HepG2 (cell line): Measurements from ENCODE around the gene LYRM4. TPM values are rescaled to one million over a fixed set of nuclear protein-coding genes. Genes with fewer than 3 reads are reported as not detected.

Experiments
- ATAC-seq: fragments of 200-7000 bp; cut with Tn5 transposase; 3 replicates; pipeline ENCODE4 v1.9.1; 2020; ENCODE audit warnings: mild to moderate bottlenecking, moderate library complexity
- BruUV-seq: library from RNA; stranded (reverse); fragments of 400-500 nt; replicated peaks from 2 replicates; lab custom pipeline; 2021; lab: Mats Ljungman, UMichigan
- CTCF ChIA-PET: fragments of 300-600 bp; formaldehyde crosslinking; extraction: SDS; loops from one replicate; lab custom pipeline; 2021; ENCODE audit warnings: low total read pairs, inconsistent platforms, low intra/inter-chr PET ratio; lab: Yijun Ruan, JAX
- POLR2A ChIA-PET: fragments of 350-600 bp; sonication (Branson Sonifier 250); formaldehyde crosslinking; loops from one replicate; lab custom pipeline; 2020; ENCODE audit warnings: antibody characterized with exemption, inconsistent platforms; lab: Yijun Ruan, JAX
- DNase-seq: peaks from one replicate; pipeline ENCODE4 v3.0.0-alpha.2; 2015; ENCODE audit warnings: low spot score
- FAIRE-seq: peaks from 3 replicates; lab custom pipeline; 2011; peaks lifted over from hg19 to GRCh38; lab: Jason Lieb, UNC
- H2AFZ ChIP-seq: one replicate; pipeline ENCODE4 v1.6.1; 2011; ENCODE audit warnings: low read length, inconsistent platforms
- H3K27ac ChIP-seq: fragments of 300-600 bp; 3 replicates; pipeline ENCODE4 v1.8.0; 2011; ENCODE audit warnings: mixed run types, mild to moderate bottlenecking, mixed read lengths, low read length, inconsistent platforms; ENCODE audit not compliant: insufficient read depth; ENCODE audit errors: extremely low read length
- H3K27me3 ChIP-seq, 2 experiments: fragments of 200-600 bp in 1 of 2; 2 replicates in 1 of 2; 3 replicates in 1 of 2; pipeline versions ENCODE4 v1.6.0 to v1.8.0; 2011; ENCODE audit warnings: low read length in 2 of 2, mild to moderate bottlenecking in 2 of 2, moderate library complexity in 2 of 2, inconsistent platforms in 1 of 2; ENCODE audit not compliant: insufficient read depth in 2 of 2, control insufficient read depth in 1 of 2
- H3K36me3 ChIP-seq, 2 experiments: fragments of 200-600 bp in 1 of 2; replicated peaks in 1 of 2; 2 replicates in 1 of 2; 3 replicates in 1 of 2; pipeline versions ENCODE4 v1.5.1 to v1.8.0; 2011; ENCODE audit warnings: low read length in 2 of 2, inconsistent platforms in 1 of 2; ENCODE audit not compliant: insufficient read depth in 2 of 2, control insufficient read depth in 1 of 2
- H3K4me1 ChIP-seq: 2 replicates; pipeline ENCODE4 v1.5.1; 2012; ENCODE audit warnings: low read length, inconsistent platforms; ENCODE audit not compliant: insufficient read depth
- H3K4me2 ChIP-seq: 2 replicates; pipeline ENCODE4 v1.6.0; 2011; ENCODE audit warnings: low read depth, low read length, inconsistent platforms
- H3K4me3 ChIP-seq, 3 experiments: fragments of 200-600 bp in 1 of 3; sonication (generic), shearing (Covaris generic) in 1 of 3; replicated peaks in 1 of 3; 2 replicates each; pipeline ENCODE4 v1.5.1; 2011 to 2016; ENCODE audit warnings: low read length in 3 of 3, inconsistent platforms in 2 of 3, low read depth in 2 of 3, mild to moderate bottlenecking in 2 of 3, control low read depth in 1 of 3, mixed read lengths in 1 of 3; ENCODE audit not compliant: insufficient read depth in 1 of 3
- H3K79me2 ChIP-seq: one replicate; pipeline ENCODE4 v1.6.1; 2011; ENCODE audit warnings: low read length, inconsistent platforms; ENCODE audit not compliant: insufficient read depth
- H3K9ac ChIP-seq: 2 replicates; pipeline ENCODE4 v1.6.0; 2011; ENCODE audit warnings: mild to moderate bottlenecking, low read depth, low read length, inconsistent platforms; ENCODE audit not compliant: insufficient read depth
- H3K9me3 ChIP-seq: 2 replicates; pipeline ENCODE4 v1.5.1; 2012; ENCODE audit warnings: mild to moderate bottlenecking, low read length
- H4K20me1 ChIP-seq: 2 replicates; pipeline ENCODE4 v1.6.0; 2011; ENCODE audit warnings: inconsistent platforms, mild to moderate bottlenecking, low read length, moderate library complexity; ENCODE audit not compliant: insufficient read depth
- DPF2 ChIP-seq: sonication (generic); formaldehyde crosslinking; IDR thresholded peaks from 2 replicates; pipeline ENCODE4 v1.4.0; 2020; ENCODE audit warnings: mild to moderate bottlenecking, low read depth, missing genetic modification reagents, borderline replicate concordance
- NCOR1 ChIP-seq: fragments of 200-600 bp; sonication (generic); IDR thresholded peaks from 2 replicates; pipeline ENCODE4 v1.7.0; 2017; ENCODE audit warnings: antibody characterized with exemption, low read length, borderline replicate concordance
- SOX6 ChIP-seq, 2 experiments: fragments of 450-650 bp in 1 of 2; sonication (generic) in 1 of 2; formaldehyde crosslinking in 1 of 2; IDR thresholded peaks; 2 replicates each; pipeline versions ENCODE4 v1.4.0 to v1.6.1; 2017 to 2020; ENCODE audit warnings: antibody characterized with exemption in 1 of 2, mild to moderate bottlenecking in 1 of 2, missing genetic modification reagents in 1 of 2
- ZBTB38 ChIP-seq: sonication (generic); formaldehyde crosslinking; IDR thresholded peaks from 2 replicates; pipeline ENCODE4 v1.5.1; 2020; ENCODE audit warnings: mild to moderate bottlenecking, missing genetic modification reagents
- ZC3H13 ChIP-seq: sonication (generic); formaldehyde crosslinking; IDR thresholded peaks from 2 replicates; pipeline ENCODE4 v1.8.1; 2023; ENCODE audit warnings: mild to moderate bottlenecking, missing genetic modification reagents, moderate library complexity
- WGBS: methylation state at CpG from one replicate; pipeline ENCODE4 v1.1.6; 2017; ENCODE audit warnings: low lambda C conversion rate; 5-methylcytosine and 5-hydroxymethylcytosine counted together
- in situ Hi-C: cut with HindIII; loops from 2 replicates; pipeline ENCODE4 v1.10.0; 2017; ENCODE audit warnings: low pct_unique_long_range_greater_than_20kb; ENCODE audit not compliant: extremely low pct_ligation_motif_present
- intact Hi-C: fragments of 100-400 bp; cut with micrococcal nuclease; formaldehyde crosslinking; loops from one replicate; pipeline ENCODE4 v1.10.0; 2022; ENCODE audit not compliant: unreplicated experiment
- polyA plus RNA-seq, 8 experiments: library from polyadenylated mRNA; depleted of rRNA in 3 of 8; stranded (reverse) in 7 of 8; unstranded in 1 of 8; fragments of >200 nt; fragmentation: Illumina TruSeq in 4 of 8; extraction: Trizol in 4 of 8; gene quantifications; 2 replicates each; pipeline versions ENCODE4 v1.2.1 to v1.2.3, GENCODE V29; 2011 to 2016; ENCODE audit warnings: low read depth in 4 of 8, missing spikeins in 1 of 8, mixed read lengths in 1 of 8; ENCODE audit not compliant: insufficient read depth in 1 of 8
- total RNA-seq, 5 experiments: library from RNA; depleted of rRNA; stranded (reverse); fragments of >200 nt; fragmentation: Illumina TruSeq; extraction: Trizol; gene quantifications; 2 replicates each; pipeline ENCODE4 v1.2.3, GENCODE V29; 2016; ENCODE audit warnings: low read depth in 1 of 5
- TF ChIP-seq, protein P1 (sequence below): sonication (generic); formaldehyde crosslinking; IDR thresholded peaks from 2 replicates; pipeline ENCODE4 v1.5.1; 2020; ENCODE audit warnings: mild to moderate bottlenecking, missing genetic modification reagents, moderate library complexity
- TF ChIP-seq, protein P2 (sequence below): sonication (generic); formaldehyde crosslinking; IDR thresholded peaks from 2 replicates; pipeline ENCODE4 v1.5.0; 2020; ENCODE audit warnings: missing genetic modification reagents, mild to moderate bottlenecking, borderline replicate concordance

LYRM4 gene
- total and polyA plus RNA-seq, 2 of the 13 experiments (the other 11 are each of a cell fraction or from before 2014, with no cell fraction given) = 64.6 to 67.5 TPM

DNA sequence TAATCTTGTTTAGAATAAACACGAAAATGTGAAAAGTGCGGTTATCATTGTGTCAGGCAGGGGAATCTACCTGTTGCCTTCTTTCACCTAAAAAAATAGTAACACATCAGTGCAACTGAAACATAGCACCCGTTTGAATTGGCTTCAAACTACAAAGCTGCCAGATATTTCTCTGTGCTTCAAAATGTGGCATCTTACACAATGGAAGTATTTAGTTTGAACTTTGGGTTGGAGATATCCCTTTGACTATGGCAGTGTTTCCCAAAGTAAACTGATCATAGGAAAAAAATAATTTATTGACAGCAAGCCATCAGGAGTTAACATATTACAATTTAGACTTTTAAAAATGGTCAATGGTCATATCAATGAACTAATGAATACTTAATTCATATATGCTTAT is 172.0 kb downstream of the LYRM4 start (continued):
- TF ChIP-seq SOX6 (IDR thresholded peaks at IDR 0.05) = no peak
- TF ChIP-seq SOX6 (CRISPR knock-in tag; IDR thresholded peaks at IDR 0.05) = peak; percentile 13; the same call in 1 of the 2 replicates

DNA sequence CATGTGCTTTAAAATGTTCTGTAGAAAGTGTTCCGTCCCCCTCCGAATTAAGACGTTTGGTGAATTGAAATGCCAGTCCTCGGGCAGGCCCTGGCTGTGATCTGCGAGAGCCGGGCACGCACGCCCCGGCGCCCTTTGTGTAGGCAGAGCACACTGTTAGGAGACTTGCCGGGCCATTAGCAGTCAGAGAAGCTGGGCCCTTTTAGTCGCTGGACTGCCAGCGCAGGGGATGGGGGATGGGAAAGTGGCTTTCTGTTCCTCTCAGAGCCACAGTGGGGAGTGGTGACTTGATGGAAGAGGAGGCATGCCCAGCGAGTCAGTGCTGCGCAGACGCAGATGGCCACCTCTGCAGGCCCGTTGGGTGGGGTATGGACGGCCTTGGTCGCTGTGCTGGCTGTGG is 173.4 kb downstream of the LYRM4 start:
- no peak overlapping the region for H3K9ac ChIP-seq
- peaks cover 57% of the 10 kb centered on the region for H3K4me1 ChIP-seq
- intact Hi-C loops = no loop called here
- no peaks in the 10 kb centered on the region for H3K27me3 ChIP-seq
- 97% methylated on average over 19 of the region's 19 CpGs for WGBS
- no TSS peak for BruUV-seq
- TF ChIP-seq, protein P1, sequence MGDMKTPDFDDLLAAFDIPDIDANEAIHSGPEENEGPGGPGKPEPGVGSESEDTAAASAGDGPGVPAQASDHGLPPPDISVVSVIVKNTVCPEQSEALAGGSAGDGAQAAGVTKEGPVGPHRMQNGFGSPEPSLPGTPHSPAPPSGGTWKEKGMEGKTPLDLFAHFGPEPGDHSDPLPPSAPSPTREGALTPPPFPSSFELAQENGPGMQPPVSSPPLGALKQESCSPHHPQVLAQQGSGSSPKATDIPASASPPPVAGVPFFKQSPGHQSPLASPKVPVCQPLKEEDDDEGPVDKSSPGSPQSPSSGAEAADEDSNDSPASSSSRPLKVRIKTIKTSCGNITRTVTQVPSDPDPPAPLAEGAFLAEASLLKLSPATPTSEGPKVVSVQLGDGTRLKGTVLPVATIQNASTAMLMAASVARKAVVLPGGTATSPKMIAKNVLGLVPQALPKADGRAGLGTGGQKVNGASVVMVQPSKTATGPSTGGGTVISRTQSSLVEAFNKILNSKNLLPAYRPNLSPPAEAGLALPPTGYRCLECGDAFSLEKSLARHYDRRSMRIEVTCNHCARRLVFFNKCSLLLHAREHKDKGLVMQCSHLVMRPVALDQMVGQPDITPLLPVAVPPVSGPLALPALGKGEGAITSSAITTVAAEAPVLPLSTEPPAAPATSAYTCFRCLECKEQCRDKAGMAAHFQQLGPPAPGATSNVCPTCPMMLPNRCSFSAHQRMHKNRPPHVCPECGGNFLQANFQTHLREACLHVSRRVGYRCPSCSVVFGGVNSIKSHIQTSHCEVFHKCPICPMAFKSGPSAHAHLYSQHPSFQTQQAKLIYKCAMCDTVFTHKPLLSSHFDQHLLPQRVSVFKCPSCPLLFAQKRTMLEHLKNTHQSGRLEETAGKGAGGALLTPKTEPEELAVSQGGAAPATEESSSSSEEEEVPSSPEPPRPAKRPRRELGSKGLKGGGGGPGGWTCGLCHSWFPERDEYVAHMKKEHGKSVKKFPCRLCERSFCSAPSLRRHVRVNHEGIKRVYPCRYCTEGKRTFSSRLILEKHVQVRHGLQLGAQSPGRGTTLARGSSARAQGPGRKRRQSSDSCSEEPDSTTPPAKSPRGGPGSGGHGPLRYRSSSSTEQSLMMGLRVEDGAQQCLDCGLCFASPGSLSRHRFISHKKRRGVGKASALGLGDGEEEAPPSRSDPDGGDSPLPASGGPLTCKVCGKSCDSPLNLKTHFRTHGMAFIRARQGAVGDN = peak; percentile 43
- TF ChIP-seq ZC3H13 (CRISPR knock-in tag) (0 out of 2 replicates have a peak, but pooled peaks have one; percentile 48), DPF2 (CRISPR knock-in tag) (no peak), NCOR1 (no peak), ZBTB38 (0 out of 2 replicates have a peak, but pooled peaks have one; percentile 37)
- TF ChIP-seq, protein P2, sequence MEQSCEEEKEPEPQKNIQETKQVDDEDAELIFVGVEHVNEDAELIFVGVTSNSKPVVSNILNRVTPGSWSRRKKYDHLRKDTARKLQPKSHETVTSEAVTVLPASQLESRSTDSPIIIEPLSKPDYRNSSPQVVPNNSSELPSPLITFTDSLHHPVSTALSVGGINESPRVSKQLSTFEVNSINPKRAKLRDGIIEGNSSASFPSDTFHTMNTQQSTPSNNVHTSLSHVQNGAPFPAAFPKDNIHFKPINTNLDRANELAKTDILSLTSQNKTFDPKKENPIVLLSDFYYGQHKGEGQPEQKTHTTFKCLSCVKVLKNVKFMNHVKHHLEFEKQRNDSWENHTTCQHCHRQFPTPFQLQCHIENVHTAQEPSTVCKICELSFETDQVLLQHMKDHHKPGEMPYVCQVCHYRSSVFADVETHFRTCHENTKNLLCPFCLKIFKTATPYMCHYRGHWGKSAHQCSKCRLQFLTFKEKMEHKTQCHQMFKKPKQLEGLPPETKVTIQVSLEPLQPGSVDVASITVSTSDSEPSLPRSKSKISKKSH (CRISPR knock-in tag) = 0 out of 2 replicates have a peak, but pooled peaks have one; percentile 48
- TF ChIP-seq, all 625 proteins: peak for 4
- DNase-seq = no peak
- no peaks in the 10 kb centered on the region for H3K9me3 ChIP-seq
- ChIA-PET POLR2A (no interaction called here), CTCF (no interaction called here)
- peaks cover 2% of the 10 kb centered on the region for H3K79me2 ChIP-seq
- H3K4me3 ChIP-seq = no peak overlapping the region
- no peaks in the 10 kb centered on the region; a peak in 2 of 5 replicates for H3K36me3 ChIP-seq
- H2AFZ ChIP-seq = no peak overlapping the region
- no peak overlapping the region for H3K27ac ChIP-seq
- no peak overlapping the region for H3K4me2 ChIP-seq
- in situ Hi-C loops = no loop called here
- no peak for ATAC-seq
- no peaks in the 10 kb centered on the region for H4K20me1 ChIP-seq
- FAIRE-seq = no peak
